Adipocyte (in vitro differentiated cells): ENCODE measurements around the gene OTOG.

ENCODE experiments used
- DNase-seq: peaks from one replicate; pipeline ENCODE4 v3.0.0-alpha.2; 2015; ENCODE audit warnings: low read depth
- H3K27me3 ChIP-seq: replicated peaks from 2 replicates; pipeline ENCODE4 v1.7.0; 2013; ENCODE audit warnings: mild to moderate bottlenecking, low read length, moderate library complexity; ENCODE audit not compliant: control insufficient read depth, insufficient read depth
- H3K36me3 ChIP-seq: 2 replicates; pipeline ENCODE4 v1.7.0; 2013; ENCODE audit warnings: low read length, mild to moderate bottlenecking, moderate library complexity; ENCODE audit not compliant: control insufficient read depth, insufficient read depth, severe bottlenecking
- H3K4me1 ChIP-seq: 2 replicates; pipeline ENCODE4 v1.7.0; 2013; ENCODE audit warnings: mild to moderate bottlenecking, low read length, moderate library complexity; ENCODE audit not compliant: control insufficient read depth, insufficient read depth
- H3K4me3 ChIP-seq: 2 replicates; pipeline ENCODE4 v1.7.0; 2013; ENCODE audit warnings: mild to moderate bottlenecking, low read length, moderate library complexity
- H3K9ac ChIP-seq: 2 replicates; pipeline ENCODE4 v1.7.0; 2013; ENCODE audit warnings: mild to moderate bottlenecking, low read length, moderate library complexity
- H3K9me3 ChIP-seq: 2 replicates; pipeline ENCODE4 v1.7.0; 2013; ENCODE audit warnings: mild to moderate bottlenecking, low read length, moderate library complexity; ENCODE audit not compliant: control insufficient read depth

The OTOG gene

DNA sequence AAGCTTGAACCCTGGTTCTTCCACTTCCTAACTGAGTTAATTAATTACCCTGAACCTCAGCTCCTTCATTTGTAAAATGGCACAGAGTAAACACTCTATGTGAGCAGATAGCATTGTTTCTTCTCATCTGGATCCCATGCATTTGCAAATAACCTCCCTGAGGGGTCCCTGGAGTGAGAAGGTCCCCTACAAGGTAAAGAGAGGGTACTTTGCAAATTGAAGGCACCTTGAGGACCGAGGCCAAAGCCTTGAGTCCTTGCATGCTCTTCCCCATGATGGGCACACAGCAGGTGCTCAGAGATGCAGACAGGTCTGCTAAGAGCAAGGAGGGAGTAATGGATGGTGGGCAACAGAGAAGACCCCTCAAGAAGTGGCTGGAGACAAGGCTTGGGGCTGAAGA, 33.2 kb downstream of the OTOG start:
- H3K36me3 ChIP-seq = no peaks in the 10 kb centered on the region
- no peak overlapping the region for H3K4me3 ChIP-seq
- H3K4me1 ChIP-seq = no peaks in the 10 kb centered on the region
- no peak overlapping the region for H3K9ac ChIP-seq
- no peak for DNase-seq
- H3K9me3 ChIP-seq = peaks cover 7% of the 10 kb centered on the region
- H3K27me3 ChIP-seq = peaks cover 49% of the 10 kb centered on the region

DNA sequence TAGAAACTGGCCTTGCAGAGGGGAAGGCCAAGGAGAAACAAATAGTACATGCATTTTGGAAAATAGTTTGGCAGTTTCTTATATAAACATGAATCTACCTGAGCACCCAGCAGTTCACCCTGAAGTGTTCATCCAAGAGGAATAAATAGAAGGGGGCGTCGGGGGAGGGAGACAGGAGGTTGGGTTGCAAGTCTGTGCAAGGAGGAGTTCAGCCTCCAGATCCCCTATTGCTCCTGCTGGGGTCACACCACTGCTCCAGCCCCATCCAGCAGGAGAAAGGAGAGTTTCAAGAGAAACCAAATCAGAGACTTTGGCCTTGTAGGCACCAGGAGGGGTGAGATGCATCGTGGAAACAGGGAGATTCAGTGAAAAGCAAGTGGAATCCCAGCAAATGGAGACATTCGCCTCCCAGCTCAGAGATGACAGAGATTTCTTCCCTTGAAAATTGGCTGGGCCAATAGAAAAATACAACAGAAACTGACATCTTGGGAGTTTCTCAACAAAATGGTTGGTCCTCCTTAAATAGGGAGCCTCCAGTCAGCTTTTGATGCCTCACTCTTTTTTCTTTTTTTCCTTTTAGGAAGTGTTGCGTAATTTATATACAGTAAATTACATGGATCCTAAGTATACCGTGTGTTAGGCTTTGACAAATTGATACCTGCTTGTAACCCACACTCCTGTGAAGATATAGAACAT, 34.1 kb downstream of the OTOG start:
- no peaks in the 10 kb centered on the region for H3K4me1 ChIP-seq
- H3K36me3 ChIP-seq = no peaks in the 10 kb centered on the region
- H3K4me3 ChIP-seq = no peak overlapping the region
- peaks cover 52% of the 10 kb centered on the region for H3K27me3 ChIP-seq
- no peak for DNase-seq
- H3K9ac ChIP-seq = no peak overlapping the region
- H3K9me3 ChIP-seq = peaks cover 7% of the 10 kb centered on the region

DNA sequence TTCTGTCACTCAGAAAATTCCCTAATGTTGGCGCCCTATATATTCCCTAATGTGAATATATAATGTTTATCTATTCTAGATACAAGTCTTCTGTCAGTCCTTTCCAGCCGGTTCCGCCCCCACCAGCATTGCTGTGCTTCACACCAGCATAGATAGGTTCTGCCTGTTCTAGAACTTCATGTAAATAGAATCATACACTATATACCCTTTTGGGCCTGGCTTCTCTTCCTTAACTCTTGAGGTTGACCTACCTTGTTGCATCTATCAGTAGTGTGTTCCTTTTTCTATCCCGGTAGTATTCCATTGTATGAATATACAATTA, 34.6 kb downstream of the OTOG start:
- H3K36me3 ChIP-seq = no peaks in the 10 kb centered on the region
- H3K9ac ChIP-seq = no peak overlapping the region
- DNase-seq = no peak
- no peaks in the 10 kb centered on the region for H3K4me1 ChIP-seq
- H3K9me3 ChIP-seq = peaks cover 7% of the 10 kb centered on the region
- H3K4me3 ChIP-seq = no peak overlapping the region
- peaks cover 49% of the 10 kb centered on the region for H3K27me3 ChIP-seq

DNA sequence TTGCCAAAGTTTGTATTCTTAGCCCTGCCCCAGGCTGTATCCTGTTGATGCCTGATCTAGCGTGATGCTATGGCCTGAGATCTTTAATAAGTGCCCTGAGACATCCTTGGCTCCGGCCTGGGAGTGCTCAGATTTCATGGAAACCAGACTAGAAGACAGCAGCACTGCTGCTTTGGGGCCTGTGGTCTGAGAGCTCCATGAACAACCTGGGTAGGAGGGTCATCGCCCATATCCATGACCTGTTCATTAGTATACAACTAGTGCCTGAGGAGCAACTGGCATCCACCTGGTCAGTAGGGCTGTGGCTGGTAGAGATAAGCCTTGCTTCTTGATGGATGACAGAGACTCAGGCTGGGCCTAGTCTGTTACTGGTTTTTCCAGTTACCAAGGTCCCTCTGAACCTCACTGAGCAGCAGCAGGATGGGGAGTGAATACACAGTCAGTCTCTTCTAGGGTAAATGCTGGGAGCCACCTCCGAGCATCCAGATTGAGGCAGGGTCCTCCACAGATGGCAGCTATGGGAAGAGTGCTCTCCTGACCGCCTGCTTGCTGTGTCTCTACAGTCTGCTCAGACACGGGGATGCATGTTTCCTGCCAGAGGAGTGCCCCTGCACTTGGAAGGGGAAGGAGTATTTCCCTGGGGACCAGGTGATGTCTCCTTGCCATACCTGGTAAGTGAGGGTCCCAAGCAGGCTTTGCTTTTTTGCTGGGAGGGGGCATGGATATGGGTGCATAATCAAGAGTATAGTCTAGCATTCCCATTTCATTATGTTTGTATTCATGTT, 39.0 kb downstream of the OTOG start:
- peaks cover 7% of the 10 kb centered on the region for H3K9me3 ChIP-seq
- H3K4me1 ChIP-seq = no peaks in the 10 kb centered on the region

DNA sequence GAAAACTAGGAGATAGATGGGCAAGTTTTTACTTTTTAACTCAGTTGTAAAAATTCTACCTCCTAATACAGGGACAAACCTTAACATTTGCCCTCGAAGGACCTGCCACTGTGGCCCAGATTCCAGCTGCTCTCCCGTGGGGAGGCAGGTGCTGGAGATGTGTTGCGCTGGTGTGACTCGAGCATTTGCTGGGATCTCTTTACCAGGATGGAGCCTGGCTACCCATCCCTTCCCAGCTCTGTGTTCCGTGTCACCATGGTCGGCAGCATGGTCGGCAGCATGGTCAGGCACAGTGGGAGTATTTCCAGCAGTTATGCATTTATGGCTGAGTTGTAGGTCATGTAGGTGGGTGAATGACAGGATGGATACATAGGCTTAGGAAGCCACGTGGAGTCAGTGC, 41.1 kb downstream of the OTOG start:
- peaks cover 1% of the 10 kb centered on the region for H3K9me3 ChIP-seq
- DNase-seq = no peak
- no peaks in the 10 kb centered on the region for H3K4me1 ChIP-seq
- peaks cover 56% of the 10 kb centered on the region for H3K27me3 ChIP-seq
- H3K4me3 ChIP-seq = no peak overlapping the region
- H3K9ac ChIP-seq = no peak overlapping the region
- H3K36me3 ChIP-seq = no peaks in the 10 kb centered on the region

More for the DNA sequence above, 39.0 kb downstream of the OTOG start:
- DNase-seq = no peak
- Histone ChIP-seq H3K36me3 (no peaks in the 10 kb centered on the region), H3K9ac (no peak overlapping the region), H3K4me3 (no peak overlapping the region), H3K27me3 (peaks cover 41% of the 10 kb centered on the region)

DNA sequence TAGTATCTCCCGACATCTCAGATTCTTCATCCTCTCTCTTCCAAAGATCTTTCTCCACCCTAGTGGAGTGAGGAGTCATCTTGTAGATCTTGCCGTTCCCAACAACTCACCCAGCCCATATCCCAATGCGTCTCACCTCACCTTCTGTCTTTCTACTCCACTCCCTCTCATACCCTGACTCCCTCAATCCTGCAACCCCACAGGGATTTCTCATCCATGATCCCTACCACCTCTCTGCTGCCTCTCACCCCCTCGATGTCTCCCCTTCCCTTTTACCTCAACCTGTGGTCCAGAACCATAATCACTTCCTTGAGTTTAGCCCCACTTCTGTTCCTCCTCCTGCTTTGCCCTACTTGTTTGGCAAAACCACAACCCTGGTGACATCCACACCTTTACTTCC, 41.7 kb downstream of the OTOG start:
- Histone ChIP-seq H3K9me3 (peaks cover 3% of the 10 kb centered on the region), H3K4me1 (no peaks in the 10 kb centered on the region), H3K4me3 (no peak overlapping the region), H3K36me3 (no peaks in the 10 kb centered on the region), H3K9ac (no peak overlapping the region), H3K27me3 (peaks cover 60% of the 10 kb centered on the region)
- DNase-seq = no peak

DNA sequence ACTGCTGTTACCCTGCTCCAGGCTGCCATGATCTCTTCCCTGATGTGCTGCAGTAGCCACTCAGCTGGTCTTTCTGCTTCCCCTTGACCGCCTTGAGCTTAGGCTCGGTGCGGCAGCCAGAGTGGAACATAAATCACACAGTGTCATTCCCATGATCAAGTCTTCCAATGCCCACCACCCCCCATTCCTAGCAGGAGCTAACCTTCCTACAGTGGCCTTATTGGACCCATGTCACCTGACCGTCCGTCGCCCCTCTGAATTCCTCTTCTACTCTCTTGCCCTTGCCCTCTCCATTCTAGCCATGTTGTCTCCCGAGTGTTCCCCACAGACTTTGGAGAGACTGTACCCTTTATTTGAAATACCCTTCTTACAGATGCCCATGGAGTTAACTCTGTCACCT, 43.4 kb downstream of the OTOG start:
- no peak for DNase-seq
- no peak overlapping the region for H3K4me3 ChIP-seq
- H3K9ac ChIP-seq = no peak overlapping the region
- peaks cover 72% of the 10 kb centered on the region for H3K27me3 ChIP-seq
- no peaks in the 10 kb centered on the region for H3K4me1 ChIP-seq
- no peaks in the 10 kb centered on the region for H3K36me3 ChIP-seq
- peaks cover 3% of the 10 kb centered on the region for H3K9me3 ChIP-seq

DNA sequence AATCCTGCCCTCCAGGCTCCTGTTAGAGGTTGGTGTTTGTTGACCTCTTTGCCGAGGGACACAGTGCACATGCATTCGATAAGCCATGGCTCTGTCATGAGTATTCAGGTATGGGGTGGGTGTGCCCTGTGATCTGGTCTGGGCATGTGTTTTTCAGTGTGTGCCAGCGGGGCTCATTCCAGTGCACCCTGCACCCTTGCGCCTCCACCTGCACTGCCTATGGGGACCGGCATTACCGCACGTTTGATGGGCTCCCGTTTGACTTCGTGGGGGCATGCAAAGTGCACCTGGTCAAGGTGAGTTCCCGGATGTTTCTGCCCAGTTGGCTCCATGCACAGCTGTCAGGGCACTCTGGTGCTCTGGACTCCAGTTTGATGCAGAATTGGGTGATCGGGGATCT, 44.2 kb downstream of the OTOG start:
- Histone ChIP-seq H3K36me3 (no peaks in the 10 kb centered on the region), H3K4me1 (no peaks in the 10 kb centered on the region), H3K9me3 (peaks cover 3% of the 10 kb centered on the region), H3K4me3 (no peak overlapping the region), H3K9ac (no peak overlapping the region), H3K27me3 (peaks cover 78% of the 10 kb centered on the region)
- DNase-seq = no peak

DNA sequence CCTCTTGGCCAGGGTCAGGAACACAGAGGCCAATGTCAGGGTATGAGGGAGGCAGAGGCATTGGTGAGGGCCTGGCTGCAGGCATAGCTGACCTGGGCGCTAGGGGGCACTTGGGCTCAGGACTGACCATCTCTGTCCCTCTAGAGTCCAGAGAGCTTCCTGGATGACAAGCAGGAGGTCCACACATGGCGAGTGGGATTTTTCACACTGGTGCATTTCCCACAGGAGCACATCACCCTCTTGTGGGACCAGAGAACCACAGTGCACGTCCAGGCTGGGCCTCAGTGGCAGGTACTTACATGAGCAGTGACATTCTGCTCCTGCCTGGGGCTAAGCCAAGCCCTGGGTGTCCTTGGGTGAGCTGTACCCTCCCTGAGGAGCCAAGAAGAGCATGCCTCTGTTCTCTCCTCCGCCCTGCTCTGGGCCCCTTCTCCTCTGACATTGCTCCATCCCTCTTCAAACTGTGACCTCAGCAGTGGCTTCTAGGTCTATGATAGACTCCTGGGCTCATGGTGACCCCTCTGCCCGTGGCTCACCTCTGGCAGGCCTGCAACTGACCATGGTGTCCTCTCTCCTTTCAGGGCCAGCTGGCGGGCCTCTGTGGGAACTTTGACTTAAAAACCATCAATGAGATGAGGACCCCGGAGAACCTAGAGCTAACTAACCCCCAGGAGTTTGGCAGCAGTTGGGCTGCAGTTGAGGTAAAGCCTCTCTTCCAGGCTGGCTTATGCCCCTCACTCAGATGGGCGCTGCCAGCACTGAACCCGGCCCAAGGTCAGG, 46.6 kb downstream of the OTOG start:
- H3K4me1 ChIP-seq = no peaks in the 10 kb centered on the region
- H3K27me3 ChIP-seq = peaks cover 76% of the 10 kb centered on the region
- no peak for DNase-seq
- no peaks in the 10 kb centered on the region for H3K36me3 ChIP-seq
- H3K9ac ChIP-seq = no peak overlapping the region
- peaks cover 3% of the 10 kb centered on the region for H3K9me3 ChIP-seq
- H3K4me3 ChIP-seq = no peak overlapping the region

DNA sequence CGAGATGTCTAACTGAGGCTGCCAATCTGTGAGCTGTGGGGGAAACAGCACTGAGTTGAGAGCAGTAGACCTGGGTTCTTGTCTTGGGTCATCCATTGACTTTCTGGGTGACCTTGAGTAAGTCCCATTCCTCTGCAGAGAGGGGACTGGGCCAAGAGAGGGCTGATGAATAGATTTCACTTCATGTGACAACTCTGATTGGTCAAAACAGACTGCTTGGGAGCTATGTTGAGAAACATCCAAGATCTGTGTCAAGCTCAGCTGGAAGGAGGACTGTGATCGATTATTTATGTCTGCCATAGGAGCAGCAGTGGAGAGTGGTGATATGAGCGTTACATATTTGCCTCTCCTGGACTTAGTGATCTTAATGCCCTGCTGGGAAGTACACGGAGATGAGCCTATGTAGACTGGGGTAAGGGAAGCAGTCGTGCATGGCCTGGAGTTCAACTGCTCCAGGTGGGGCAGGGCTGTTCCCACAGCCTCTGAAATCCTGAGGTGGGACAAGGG, 47.7 kb downstream of the OTOG start:
- Histone ChIP-seq H3K9me3 (peaks cover 3% of the 10 kb centered on the region), H3K36me3 (no peaks in the 10 kb centered on the region), H3K4me1 (no peaks in the 10 kb centered on the region), H3K27me3 (peaks cover 73% of the 10 kb centered on the region), H3K4me3 (no peak overlapping the region), H3K9ac (no peak overlapping the region)
- no peak for DNase-seq
